BE2C (cell line): ENCODE results near the gene RBM6.

Experiments used
- DNase-seq: peaks from one replicate; pipeline ENCODE4 v3.0.0-alpha.2; 2020
- H3K27me3 ChIP-seq: fragments of 250-450 bp; sonication (Bioruptor Pico); 2 replicates; pipeline ENCODE4 v1.5.1; 2020; ENCODE audit warnings: mild to moderate bottlenecking
- H3K36me3 ChIP-seq: fragments of 250-450 bp; sonication (Bioruptor Pico); 2 replicates; pipeline ENCODE4 v1.5.1; 2020; ENCODE audit warnings: mild to moderate bottlenecking
- H3K4me1 ChIP-seq: fragments of 250-450 bp; sonication (Bioruptor Pico); 2 replicates; pipeline ENCODE4 v1.5.1; 2020
- H3K4me3 ChIP-seq: 2 replicates; pipeline ENCODE4 v1.5.1; 2011; ENCODE audit warnings: low read depth, low read length
- H3K9me3 ChIP-seq: fragments of 250-450 bp; sonication (Bioruptor Pico); 2 replicates; pipeline ENCODE4 v1.5.1; 2020
- CTCF ChIP-seq: IDR thresholded peaks from 2 replicates; pipeline ENCODE4 v1.5.1; 2012; ENCODE audit warnings: mild to moderate bottlenecking, low read depth, low read length

Gene RBM6

GRCh38 chr3:49906073-49906743 lies 33.7 kb upstream of the RBM6 start:
- no peaks in the 10 kb centered on the region for H3K4me1 ChIP-seq
- H3K36me3 ChIP-seq, result no peaks in the 10 kb centered on the region
- peak; percentile 33 for DNase-seq
- no peaks in the 10 kb centered on the region for H3K27me3 ChIP-seq
- no peak overlapping the region for H3K4me3 ChIP-seq
- H3K9me3 ChIP-seq, result no peaks in the 10 kb centered on the region
- peak; percentile 27 for TF ChIP-seq CTCF

- no peak for DNase-seq
Observed at GRCh38 chr3:49908373-49909199, 31.4 kb upstream of the RBM6 start.

GRCh38 chr3:49910409-49911123 lies 29.4 kb upstream of the RBM6 start:
- Histone ChIP-seq H3K36me3 (no peaks in the 10 kb centered on the region), H3K4me1 (peaks cover 6% of the 10 kb centered on the region; the same call in 1 of the 2 replicates), H3K9me3 (no peaks in the 10 kb centered on the region), H3K4me3 (no peak overlapping the region), H3K27me3 (no peaks in the 10 kb centered on the region)
- no peak for TF ChIP-seq CTCF
- no peak for DNase-seq

More at GRCh38 chr3:49908373-49909199, 31.4 kb upstream of the RBM6 start:
- H3K9me3 ChIP-seq, result no peaks in the 10 kb centered on the region
- TF ChIP-seq CTCF, result no peak
- no peak overlapping the region for H3K4me3 ChIP-seq
- H3K4me1 ChIP-seq, result peaks cover 6% of the 10 kb centered on the region; the same call in 1 of the 2 replicates
- no peaks in the 10 kb centered on the region for H3K36me3 ChIP-seq
- no peaks in the 10 kb centered on the region for H3K27me3 ChIP-seq

GRCh38 chr3:49911124-49911420 lies 28.9 kb upstream of the RBM6 start:
- Histone ChIP-seq H3K4me3 (no peak overlapping the region), H3K9me3 (no peaks in the 10 kb centered on the region), H3K36me3 (no peaks in the 10 kb centered on the region), H3K4me1 (peaks cover 6% of the 10 kb centered on the region; the same call in 1 of the 2 replicates), H3K27me3 (no peaks in the 10 kb centered on the region)
- no peak for DNase-seq
- TF ChIP-seq CTCF, result no peak

- Histone ChIP-seq H3K36me3 (no peaks in the 10 kb centered on the region), H3K4me1 (peaks cover 6% of the 10 kb centered on the region; the same call in 1 of the 2 replicates), H3K9me3 (no peaks in the 10 kb centered on the region), H3K27me3 (no peaks in the 10 kb centered on the region), H3K4me3 (no peak overlapping the region)
- DNase-seq, result no peak
- TF ChIP-seq CTCF, result no peak
Observed at GRCh38 chr3:49911611-49912010, 28.3 kb upstream of the RBM6 start.
